ENCODE data around the gene SH3GL2.

SH3GL2 gene

GRCh38 chr9:17665450-17665849 is 86.6 kb downstream of the SH3GL2 start:
- H3K9me3 ChIP-seq (ENCODE audit: insufficient read depth, low read length, severe bottlenecking), result no peaks in the 10 kb centered on the region

GRCh38 chr9:17669206-17669605 is 90.3 kb downstream of the SH3GL2 start:
- H3K4me2 ChIP-seq (ENCODE audit: insufficient read depth, low read length), result no peak overlapping the region
- DNase-seq, result no peak
- TF ChIP-seq EZH2 (IDR thresholded peaks at IDR 0.05; ENCODE audit: borderline replicate concordance, low read depth, low read length, severe bottlenecking), result no peak
- TF ChIP-seq, protein P1, sequence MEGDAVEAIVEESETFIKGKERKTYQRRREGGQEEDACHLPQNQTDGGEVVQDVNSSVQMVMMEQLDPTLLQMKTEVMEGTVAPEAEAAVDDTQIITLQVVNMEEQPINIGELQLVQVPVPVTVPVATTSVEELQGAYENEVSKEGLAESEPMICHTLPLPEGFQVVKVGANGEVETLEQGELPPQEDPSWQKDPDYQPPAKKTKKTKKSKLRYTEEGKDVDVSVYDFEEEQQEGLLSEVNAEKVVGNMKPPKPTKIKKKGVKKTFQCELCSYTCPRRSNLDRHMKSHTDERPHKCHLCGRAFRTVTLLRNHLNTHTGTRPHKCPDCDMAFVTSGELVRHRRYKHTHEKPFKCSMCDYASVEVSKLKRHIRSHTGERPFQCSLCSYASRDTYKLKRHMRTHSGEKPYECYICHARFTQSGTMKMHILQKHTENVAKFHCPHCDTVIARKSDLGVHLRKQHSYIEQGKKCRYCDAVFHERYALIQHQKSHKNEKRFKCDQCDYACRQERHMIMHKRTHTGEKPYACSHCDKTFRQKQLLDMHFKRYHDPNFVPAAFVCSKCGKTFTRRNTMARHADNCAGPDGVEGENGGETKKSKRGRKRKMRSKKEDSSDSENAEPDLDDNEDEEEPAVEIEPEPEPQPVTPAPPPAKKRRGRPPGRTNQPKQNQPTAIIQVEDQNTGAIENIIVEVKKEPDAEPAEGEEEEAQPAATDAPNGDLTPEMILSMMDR (IDR thresholded peaks at IDR 0.05; ENCODE audit: borderline replicate concordance, extremely low read depth, low read length, poor library complexity, severe bottlenecking), result no peak

More at GRCh38 chr9:17665450-17665849, 86.6 kb downstream of the SH3GL2 start:
- Histone ChIP-seq H3K27me3 (ENCODE audit: insufficient read depth, low read length, poor library complexity) (no peaks in the 10 kb centered on the region), H3K4me2 (ENCODE audit: insufficient read depth, low read length) (no peak overlapping the region), H3K4me1 (ENCODE audit: insufficient read depth, low read length) (no peaks in the 10 kb centered on the region), H4K20me1 (ENCODE audit: insufficient read depth, low read length) (no peaks in the 10 kb centered on the region), H3K4me3 (ENCODE audit: low read depth in 1 of 2, low read length in 2 of 2) (no peak overlapping the region), H3K79me2 (ENCODE audit: insufficient read depth, low read length) (no peaks in the 10 kb centered on the region), H3K9ac (ENCODE audit: low read depth, low read length) (no peak overlapping the region), H2AFZ (ENCODE audit: low read depth, low read length) (no peak overlapping the region), H3K27ac (ENCODE audit: low read length) (no peak overlapping the region), H3K36me3 (ENCODE audit: insufficient read depth, low read length) (no peaks in the 10 kb centered on the region)
- no peak for DNase-seq
- TF ChIP-seq, protein P1 (IDR thresholded peaks at IDR 0.05; ENCODE audit: borderline replicate concordance, extremely low read depth, low read length, poor library complexity, severe bottlenecking), result no peak
- TF ChIP-seq EZH2 (IDR thresholded peaks at IDR 0.05; ENCODE audit: borderline replicate concordance, low read depth, low read length, severe bottlenecking), result no peak
- ATAC-seq (ENCODE audit: insufficient read depth, low read depth), result no peak

GRCh38 chr9:17682684-17683083 is 103.8 kb downstream of the SH3GL2 start:
- Histone ChIP-seq H3K27me3 (ENCODE audit: insufficient read depth, low read length, poor library complexity) (no peaks in the 10 kb centered on the region), H3K4me3 (ENCODE audit: low read depth in 1 of 2, low read length in 2 of 2) (no peak overlapping the region), H2AFZ (ENCODE audit: low read depth, low read length) (no peak overlapping the region), H4K20me1 (ENCODE audit: insufficient read depth, low read length) (no peaks in the 10 kb centered on the region), H3K9me3 (ENCODE audit: insufficient read depth, low read length, severe bottlenecking) (no peaks in the 10 kb centered on the region), H3K4me2 (ENCODE audit: insufficient read depth, low read length) (no peak overlapping the region), H3K4me1 (ENCODE audit: insufficient read depth, low read length) (no peaks in the 10 kb centered on the region), H3K36me3 (ENCODE audit: insufficient read depth, low read length) (no peaks in the 10 kb centered on the region), H3K79me2 (ENCODE audit: insufficient read depth, low read length) (no peaks in the 10 kb centered on the region), H3K27ac (ENCODE audit: low read length) (no peak overlapping the region), H3K9ac (ENCODE audit: low read depth, low read length) (no peak overlapping the region)
- no peak for ATAC-seq (ENCODE audit: insufficient read depth, low read depth)
- no peak for DNase-seq
- TF ChIP-seq EZH2 (IDR thresholded peaks at IDR 0.05; ENCODE audit: borderline replicate concordance, low read depth, low read length, severe bottlenecking), result no peak
- TF ChIP-seq, protein P1 (IDR thresholded peaks at IDR 0.05; ENCODE audit: borderline replicate concordance, extremely low read depth, low read length, poor library complexity, severe bottlenecking), result no peak

More at GRCh38 chr9:17669206-17669605, 90.3 kb downstream of the SH3GL2 start:
- Histone ChIP-seq H3K27ac (ENCODE audit: low read length) (no peak overlapping the region), H4K20me1 (ENCODE audit: insufficient read depth, low read length) (no peaks in the 10 kb centered on the region), H3K27me3 (ENCODE audit: insufficient read depth, low read length, poor library complexity) (no peaks in the 10 kb centered on the region), H3K9me3 (ENCODE audit: insufficient read depth, low read length, severe bottlenecking) (no peaks in the 10 kb centered on the region), H3K4me3 (ENCODE audit: low read depth in 1 of 2, low read length in 2 of 2) (no peak overlapping the region), H2AFZ (ENCODE audit: low read depth, low read length) (no peak overlapping the region), H3K36me3 (ENCODE audit: insufficient read depth, low read length) (no peaks in the 10 kb centered on the region), H3K79me2 (ENCODE audit: insufficient read depth, low read length) (no peaks in the 10 kb centered on the region), H3K9ac (ENCODE audit: low read depth, low read length) (no peak overlapping the region), H3K4me1 (ENCODE audit: insufficient read depth, low read length) (no peaks in the 10 kb centered on the region)
- ATAC-seq (ENCODE audit: insufficient read depth, low read depth), result no peak

GRCh38 chr9:17688834-17689233 is 110.0 kb downstream of the SH3GL2 start:
- H3K4me1 ChIP-seq (ENCODE audit: insufficient read depth, low read length), result no peaks in the 10 kb centered on the region
- ATAC-seq (ENCODE audit: insufficient read depth, low read depth), result no peak
- no peak overlapping the region for H3K4me3 ChIP-seq (ENCODE audit: low read depth in 1 of 2, low read length in 2 of 2)
- H4K20me1 ChIP-seq (ENCODE audit: insufficient read depth, low read length), result no peaks in the 10 kb centered on the region
- no peaks in the 10 kb centered on the region for H3K79me2 ChIP-seq (ENCODE audit: insufficient read depth, low read length)
- H3K27ac ChIP-seq (ENCODE audit: low read length), result no peak overlapping the region
- no peak overlapping the region for H3K9ac ChIP-seq (ENCODE audit: low read depth, low read length)
- TF ChIP-seq EZH2 (IDR thresholded peaks at IDR 0.05; ENCODE audit: borderline replicate concordance, low read depth, low read length, severe bottlenecking), result no peak
- TF ChIP-seq, protein P1 (IDR thresholded peaks at IDR 0.05; ENCODE audit: borderline replicate concordance, extremely low read depth, low read length, poor library complexity, severe bottlenecking), result no peak
- peaks cover 3% of the 10 kb centered on the region for H3K27me3 ChIP-seq (ENCODE audit: insufficient read depth, low read length, poor library complexity)
- no peak overlapping the region for H2AFZ ChIP-seq (ENCODE audit: low read depth, low read length)
- no peak overlapping the region for H3K4me2 ChIP-seq (ENCODE audit: insufficient read depth, low read length)
- no peak for DNase-seq
- H3K9me3 ChIP-seq (ENCODE audit: insufficient read depth, low read length, severe bottlenecking), result no peaks in the 10 kb centered on the region
- no peaks in the 10 kb centered on the region for H3K36me3 ChIP-seq (ENCODE audit: insufficient read depth, low read length)

Data from DND-41 (cell line).